H1 (cell line): ENCODE measurements around the gene GNAT2.

Experiments used
- ATF2 ChIP-seq: IDR thresholded peaks from 2 replicates; pipeline ENCODE4 v1.6.1; 2012; ENCODE audit warnings: low read length, inconsistent platforms
- ATF3 ChIP-seq: IDR thresholded peaks from 2 replicates; pipeline ENCODE4 v1.6.1; 2011; ENCODE audit warnings: low read depth, mild to moderate bottlenecking, low read length; ENCODE audit not compliant: insufficient read depth
- CTCF ChIP-seq, 3 experiments: IDR thresholded peaks; 1 replicate in 2 of 3; 2 replicates in 1 of 3; pipeline versions ENCODE4 v1.5.1 to v1.6.1; 2011; ENCODE audit warnings: low read length in 3 of 3, mild to moderate bottlenecking in 3 of 3, inconsistent platforms in 2 of 3, low read depth in 1 of 3, moderate library complexity in 1 of 3; ENCODE audit not compliant: insufficient read depth in 1 of 3; ENCODE audit errors: control extremely low read depth in 1 of 3
- EZH2 ChIP-seq: fragments of 200-600 bp; sonication (generic); IDR thresholded peaks from 2 replicates; pipeline ENCODE4 v1.7.1; 2012; ENCODE audit warnings: low read depth, mild to moderate bottlenecking, moderate library complexity, low read length, inconsistent platforms; ENCODE audit not compliant: severe bottlenecking
- FOSL1 ChIP-seq: IDR thresholded peaks from 2 replicates; pipeline ENCODE4 v1.6.1; 2011; ENCODE audit warnings: mild to moderate bottlenecking, low read depth, low read length, moderate library complexity; ENCODE audit not compliant: insufficient read depth
- GTF2F1 ChIP-seq: IDR thresholded peaks from 2 replicates; pipeline ENCODE4 v1.6.1; 2012; ENCODE audit warnings: low read depth, low read length, improper control_type of control experiment, borderline replicate concordance
- HDAC6 ChIP-seq: IDR thresholded peaks from one replicate; pipeline ENCODE4 v1.7.1; 2012; ENCODE audit warnings: low read depth, mild to moderate bottlenecking, inconsistent platforms, low read length, moderate library complexity
- MAFK ChIP-seq: IDR thresholded peaks from 2 replicates; pipeline ENCODE4 v1.6.1; 2012; ENCODE audit warnings: low read depth, mild to moderate bottlenecking, improper control_type of control experiment, low read length
- POLR2A ChIP-seq, 2 experiments: IDR thresholded peaks; 1 replicate in 1 of 2; 2 replicates in 1 of 2; pipeline ENCODE4 v1.6.1; 2011; ENCODE audit warnings: low read depth in 2 of 2, low read length in 2 of 2, mild to moderate bottlenecking in 2 of 2; ENCODE audit errors: control extremely low read depth in 1 of 2
- POLR2AphosphoS5 ChIP-seq: IDR thresholded peaks from 2 replicates; pipeline ENCODE4 v1.6.1; 2011; ENCODE audit warnings: low read depth, low read length
- SP1 ChIP-seq: IDR thresholded peaks from 2 replicates; pipeline ENCODE4 v1.6.1; 2011; ENCODE audit warnings: low read depth, low read length
- SUZ12 ChIP-seq: fragments of 200-600 bp; sonication (generic); IDR thresholded peaks from 2 replicates; pipeline ENCODE4 v1.6.1; 2012; ENCODE audit warnings: mild to moderate bottlenecking, inconsistent platforms, low read length, moderate library complexity, mixed read lengths
- YY1 ChIP-seq: IDR thresholded peaks from 2 replicates; pipeline ENCODE4 v1.6.1; 2011; ENCODE audit warnings: low read depth, mild to moderate bottlenecking, low read length

DNA sequence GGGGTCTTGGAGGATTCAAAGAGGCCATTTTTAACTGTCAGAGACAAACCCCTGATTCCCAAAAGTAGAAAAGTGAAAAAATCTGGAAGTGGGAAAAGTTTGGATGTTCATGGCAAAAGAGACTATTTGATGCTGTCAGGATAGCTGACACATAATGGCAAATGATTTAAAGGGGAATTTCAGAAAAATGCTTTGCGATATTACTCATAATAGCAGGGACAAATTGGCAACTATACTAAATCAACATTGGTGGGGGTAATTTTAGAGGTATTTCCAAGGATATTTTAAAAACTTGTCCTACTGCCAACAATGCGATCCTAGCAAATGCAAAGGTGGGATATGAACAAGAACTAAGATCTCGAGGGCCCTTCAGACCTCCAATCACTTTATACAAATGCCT lies 31.2 kb upstream of the GNAT2 start:
- TF ChIP-seq YY1: no peak
- TF ChIP-seq EZH2: no peak
- TF ChIP-seq POLR2A (IDR thresholded peaks at IDR 0.05; ENCODE audit: control extremely low read depth in 1 of 2, low read depth in 2 of 2, low read length in 2 of 2): no peak
- TF ChIP-seq ATF3: no peak
- no peak for TF ChIP-seq HDAC6
- TF ChIP-seq ATF2: no peak
- TF ChIP-seq CTCF (IDR thresholded peaks at IDR 0.05; ENCODE audit: control extremely low read depth in 1 of 3, insufficient read depth in 1 of 3, low read depth in 1 of 3, low read length in 3 of 3): no peak
- TF ChIP-seq SP1: no peak
- no peak for TF ChIP-seq MAFK
- no peak for TF ChIP-seq POLR2AphosphoS5
- no peak for TF ChIP-seq FOSL1
- no peak for TF ChIP-seq GTF2F1
- no peak for TF ChIP-seq SUZ12
